Measurements from ENCODE around the gene ATP6V0A1.

DNA sequence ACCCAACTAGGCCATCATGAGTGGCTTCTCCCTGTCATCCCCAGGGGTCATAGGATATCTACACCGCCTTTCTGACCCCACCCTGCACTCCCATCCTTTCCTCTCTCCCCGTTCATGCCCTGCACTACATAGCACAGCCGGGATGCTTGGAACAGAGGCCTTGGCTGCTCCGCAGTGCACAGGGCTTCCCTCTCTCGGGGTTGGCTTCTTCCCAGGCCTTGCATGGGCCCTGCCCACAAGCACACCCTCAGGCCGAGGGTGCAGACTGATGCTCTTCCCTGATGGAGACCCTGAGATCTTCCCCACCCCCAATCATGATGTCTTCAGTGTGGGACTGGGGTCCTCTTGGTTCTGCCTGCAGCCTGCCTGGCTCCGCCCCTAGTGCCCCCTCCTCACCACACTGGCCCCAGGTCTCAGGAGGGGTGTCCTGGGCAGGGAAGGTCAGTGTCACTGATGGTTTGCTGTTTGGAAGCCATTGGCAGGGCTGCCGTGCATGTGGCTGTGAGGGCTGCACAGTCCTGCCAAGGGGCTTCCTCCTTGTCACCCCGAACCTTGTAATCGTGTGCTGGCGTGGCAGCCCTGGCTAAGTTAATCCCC is 63.1 kb downstream of the ATP6V0A1 start:
- TF ChIP-seq POLR2A (IDR thresholded peaks at IDR 0.05) (no peak), CTCF (IDR thresholded peaks at IDR 0.05) (no peak), POLR2AphosphoS5 (IDR thresholded peaks at IDR 0.05) (no peak), EP300 (IDR thresholded peaks at IDR 0.05) (no peak)
